C4-2B (cell line): ENCODE measurements around the gene NDC1.

Experiments used
- H3K27ac ChIP-seq: fragments of 450-650 bp; 2 replicates; pipeline ENCODE4 v1.5.1; 2017
- ZFX ChIP-seq: fragments of 450-650 bp; IDR thresholded peaks from 2 replicates; pipeline ENCODE4 v1.6.1; 2017
- TF ChIP-seq, protein P1 (sequence below): fragments of 450-650 bp; conservative IDR thresholded peaks from 2 replicates; pipeline ENCODE4 v1.5.1; 2017; ENCODE audit warnings: mild to moderate bottlenecking

Gene NDC1

DNA sequence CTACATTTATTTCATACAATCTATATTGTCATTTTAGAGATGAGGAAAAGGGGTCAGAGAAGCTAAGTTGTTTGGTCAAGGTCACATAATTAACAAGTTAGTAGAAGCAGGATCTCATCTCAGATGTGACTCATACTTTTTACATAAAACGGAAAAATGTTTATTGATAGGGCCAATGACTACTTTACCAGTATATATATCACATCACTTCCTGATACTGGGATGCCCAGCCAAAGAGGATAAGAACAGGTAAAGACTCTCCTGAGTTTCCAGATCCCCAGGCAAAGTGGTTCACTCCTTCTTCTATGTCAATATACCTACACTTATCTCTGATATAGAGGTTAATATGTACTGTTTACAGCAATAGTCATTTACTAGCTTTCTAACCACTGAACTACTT is 30.5 kb upstream of the NDC1 start:
- H3K27ac ChIP-seq, result no peak overlapping the region
- TF ChIP-seq, protein P1, sequence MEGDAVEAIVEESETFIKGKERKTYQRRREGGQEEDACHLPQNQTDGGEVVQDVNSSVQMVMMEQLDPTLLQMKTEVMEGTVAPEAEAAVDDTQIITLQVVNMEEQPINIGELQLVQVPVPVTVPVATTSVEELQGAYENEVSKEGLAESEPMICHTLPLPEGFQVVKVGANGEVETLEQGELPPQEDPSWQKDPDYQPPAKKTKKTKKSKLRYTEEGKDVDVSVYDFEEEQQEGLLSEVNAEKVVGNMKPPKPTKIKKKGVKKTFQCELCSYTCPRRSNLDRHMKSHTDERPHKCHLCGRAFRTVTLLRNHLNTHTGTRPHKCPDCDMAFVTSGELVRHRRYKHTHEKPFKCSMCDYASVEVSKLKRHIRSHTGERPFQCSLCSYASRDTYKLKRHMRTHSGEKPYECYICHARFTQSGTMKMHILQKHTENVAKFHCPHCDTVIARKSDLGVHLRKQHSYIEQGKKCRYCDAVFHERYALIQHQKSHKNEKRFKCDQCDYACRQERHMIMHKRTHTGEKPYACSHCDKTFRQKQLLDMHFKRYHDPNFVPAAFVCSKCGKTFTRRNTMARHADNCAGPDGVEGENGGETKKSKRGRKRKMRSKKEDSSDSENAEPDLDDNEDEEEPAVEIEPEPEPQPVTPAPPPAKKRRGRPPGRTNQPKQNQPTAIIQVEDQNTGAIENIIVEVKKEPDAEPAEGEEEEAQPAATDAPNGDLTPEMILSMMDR, result no peak
- no peak for TF ChIP-seq ZFX

DNA sequence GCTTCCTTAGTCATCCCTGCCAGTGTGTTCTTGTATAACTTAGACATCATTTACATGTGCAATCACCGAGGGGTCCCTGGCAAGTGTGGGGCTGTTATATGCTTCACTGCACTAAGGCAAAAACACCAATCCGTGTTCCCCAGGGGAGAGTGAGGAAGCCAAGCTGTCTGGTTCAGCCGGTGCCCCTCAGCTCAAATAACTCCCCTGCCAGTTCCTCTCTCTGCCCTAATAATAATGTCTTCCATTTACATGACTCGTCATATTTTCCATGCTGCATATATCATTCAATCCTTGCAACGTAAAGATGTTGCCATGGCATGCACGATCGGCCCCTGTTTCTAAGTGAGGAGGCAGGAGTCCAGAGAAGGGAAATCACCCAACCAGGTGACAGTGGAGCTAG is 24.4 kb upstream of the NDC1 start:
- TF ChIP-seq ZFX, result no peak
- TF ChIP-seq, protein P1, result no peak
- no peak overlapping the region for H3K27ac ChIP-seq

- TF ChIP-seq, protein P1, result peak; percentile 92
- no peak for TF ChIP-seq ZFX
- no peak overlapping the region for H3K27ac ChIP-seq
These were observed 22.9 kb upstream of the NDC1 start for GRCh38 chr1:53860967-53861411.

DNA sequence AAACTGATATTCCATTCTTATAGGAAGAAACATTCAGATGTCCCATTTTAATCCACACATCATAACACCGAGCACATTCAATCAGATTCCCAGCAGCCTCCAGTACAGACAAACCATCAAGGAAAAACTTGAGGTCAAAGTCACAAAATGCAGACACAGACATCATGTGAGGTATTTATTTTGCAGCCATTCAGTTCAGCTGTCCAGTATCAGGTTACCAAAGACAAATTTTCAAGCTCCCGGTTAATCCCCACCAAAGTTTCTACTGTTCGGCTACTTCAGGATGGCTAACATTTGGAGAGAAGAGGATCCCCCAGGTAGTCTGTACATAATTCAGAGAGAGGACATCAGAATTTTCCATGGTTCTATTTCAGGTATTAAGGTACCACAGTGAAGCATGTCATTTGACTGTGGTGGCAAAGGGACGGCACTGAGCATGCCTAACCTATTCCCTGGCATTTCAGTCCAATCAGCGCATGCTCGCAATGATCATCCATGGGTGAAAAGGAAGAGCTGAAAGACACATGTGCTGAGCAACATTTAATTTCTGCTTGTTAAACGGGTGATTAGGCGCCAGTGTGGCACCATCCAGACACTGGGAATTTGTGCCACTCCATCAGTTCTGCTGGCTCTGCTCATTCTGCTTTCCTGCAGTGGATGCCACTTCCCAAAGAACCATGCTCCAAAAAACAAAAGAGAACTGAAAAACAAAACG is 13.6 kb upstream of the NDC1 start:
- no peak for TF ChIP-seq ZFX
- TF ChIP-seq, protein P1, result no peak
- H3K27ac ChIP-seq, result no peak overlapping the region

DNA sequence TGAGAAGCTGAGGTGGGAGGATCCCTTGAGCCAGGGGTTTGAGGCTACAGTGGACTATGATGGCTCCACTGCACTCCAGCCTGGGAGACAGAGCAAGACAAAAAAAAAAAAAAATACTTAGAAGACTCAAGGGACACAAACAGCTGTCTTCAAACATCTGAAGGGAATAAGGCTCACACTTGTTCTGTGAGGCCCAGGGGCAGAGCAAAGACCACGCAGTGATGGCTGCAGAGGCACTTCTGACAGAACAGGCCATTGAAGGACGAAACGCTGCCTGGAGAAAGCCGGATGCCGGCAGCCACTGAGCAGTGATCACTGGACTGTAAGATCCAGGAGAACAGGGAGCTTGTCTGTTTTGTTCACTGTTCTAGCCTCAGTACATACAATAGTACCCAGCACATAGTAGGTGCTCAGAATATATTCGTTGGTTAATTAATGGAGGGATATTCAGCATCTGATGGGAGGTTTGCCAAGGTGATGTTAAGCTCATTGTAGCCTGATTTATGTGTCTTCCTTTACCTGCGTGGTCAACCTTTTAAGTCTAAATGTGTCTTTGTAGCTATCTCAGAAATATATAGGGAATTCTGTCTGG is 12.1 kb upstream of the NDC1 start:
- no peak overlapping the region for H3K27ac ChIP-seq
- TF ChIP-seq ZFX, result no peak
- TF ChIP-seq, protein P1, result no peak

DNA sequence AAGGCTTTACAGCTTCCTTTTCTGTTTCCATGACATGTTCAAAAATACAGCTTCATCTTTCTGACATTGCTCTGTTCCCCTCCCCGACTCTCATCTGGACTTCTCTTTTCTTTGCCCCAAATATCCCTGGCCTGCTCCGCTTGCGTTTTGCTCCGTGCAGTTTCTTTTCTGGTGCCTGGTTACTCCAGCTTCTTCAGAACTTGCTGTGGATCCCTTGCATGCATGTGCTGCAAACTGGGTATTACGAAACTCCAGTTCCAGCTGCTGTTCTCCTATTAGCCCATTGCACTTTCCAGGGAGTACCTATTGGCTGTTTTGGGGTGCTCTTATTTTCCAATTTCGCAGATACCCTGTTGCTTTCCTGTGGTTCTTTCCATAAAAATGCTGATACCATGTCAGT is 9.9 kb upstream of the NDC1 start:
- TF ChIP-seq ZFX, result no peak
- TF ChIP-seq, protein P1, result no peak
- no peak overlapping the region for H3K27ac ChIP-seq

DNA sequence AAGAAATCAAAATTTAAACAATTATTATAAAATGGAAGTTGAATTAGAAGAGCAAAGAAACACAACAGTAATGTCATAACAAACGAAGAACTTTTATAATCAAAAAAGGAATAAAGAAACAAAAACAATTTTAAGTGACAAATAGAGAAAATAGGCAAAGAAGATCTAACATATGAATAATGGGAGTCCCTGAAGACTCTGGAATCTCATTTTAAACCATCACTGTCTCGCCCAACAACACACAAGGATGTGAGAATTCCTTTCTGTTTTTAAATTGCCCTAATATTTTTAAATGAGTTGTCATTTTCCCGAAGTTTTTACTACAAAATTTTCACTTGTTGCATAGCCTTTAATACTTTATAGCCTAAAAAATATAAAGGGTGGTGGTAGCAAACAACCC is 4.3 kb upstream of the NDC1 start:
- no peak overlapping the region for H3K27ac ChIP-seq
- no peak for TF ChIP-seq ZFX
- TF ChIP-seq, protein P1, result no peak
